Erythroblast (primary cell): Measurements from ENCODE around the gene TET1.
A peak's percentile ranks its signal among the peaks of the same experiment; 100 is the strongest.

ENCODE experiments used
- DNase-seq, 2 experiments: peaks; one replicate each; lab custom pipeline; 2025; lab: John Stamatoyannopoulos, UW
- GATA1 ChIP-seq: IDR thresholded peaks from 2 replicates; pipeline ENCODE4 v1.6.1; 2011; ENCODE audit warnings: low read depth, mild to moderate bottlenecking, control low read depth, low read length, moderate library complexity
- POLR2A ChIP-seq: IDR thresholded peaks from 2 replicates; pipeline ENCODE4 v1.6.1; 2011; ENCODE audit warnings: mild to moderate bottlenecking, low read length

TET1 gene

DNA sequence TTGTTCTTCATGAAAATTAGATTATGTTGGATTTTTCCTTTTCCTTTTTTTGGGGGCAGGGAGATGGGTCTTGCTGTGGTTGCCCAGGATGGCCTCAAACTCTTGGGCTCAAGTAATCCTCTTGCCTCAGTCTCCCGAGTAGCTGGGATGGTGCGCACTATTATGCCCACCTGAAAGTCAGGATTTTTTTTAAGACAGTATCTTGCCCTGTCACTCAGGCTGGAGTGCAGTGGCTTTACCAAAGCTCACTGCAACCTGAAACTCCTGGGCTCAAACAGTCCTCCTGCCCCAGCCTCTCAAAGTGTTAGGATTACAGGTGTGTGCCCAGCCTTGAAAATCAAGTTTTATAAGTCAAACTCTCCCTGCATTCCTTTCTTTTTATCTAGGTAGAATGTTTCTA is 1.7 kb upstream of the TET1 start:
- no peak for TF ChIP-seq GATA1
- no peak for TF ChIP-seq POLR2A
- DNase-seq, result no peak

DNA sequence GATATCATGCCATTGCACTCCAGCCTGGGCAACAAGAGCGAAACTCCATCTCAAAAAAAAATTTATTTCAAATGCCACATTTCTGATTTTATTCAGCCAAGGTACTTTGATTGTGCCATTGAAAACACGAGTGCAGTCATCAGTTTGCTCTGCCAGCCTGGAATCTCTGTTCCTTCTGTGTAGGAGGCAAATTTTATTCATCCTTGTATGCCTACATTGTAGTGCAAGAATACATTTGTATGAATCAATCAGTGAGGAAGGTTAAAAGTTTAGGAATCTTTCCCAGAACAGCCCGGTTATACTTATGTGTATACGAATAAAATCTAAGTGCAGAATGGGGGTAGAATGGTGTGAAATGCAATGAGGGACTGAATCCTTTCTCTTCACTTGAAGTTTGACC is 886 bp upstream of the TET1 start:
- no peak for TF ChIP-seq POLR2A
- no peak for TF ChIP-seq GATA1
- no peak for DNase-seq

DNA sequence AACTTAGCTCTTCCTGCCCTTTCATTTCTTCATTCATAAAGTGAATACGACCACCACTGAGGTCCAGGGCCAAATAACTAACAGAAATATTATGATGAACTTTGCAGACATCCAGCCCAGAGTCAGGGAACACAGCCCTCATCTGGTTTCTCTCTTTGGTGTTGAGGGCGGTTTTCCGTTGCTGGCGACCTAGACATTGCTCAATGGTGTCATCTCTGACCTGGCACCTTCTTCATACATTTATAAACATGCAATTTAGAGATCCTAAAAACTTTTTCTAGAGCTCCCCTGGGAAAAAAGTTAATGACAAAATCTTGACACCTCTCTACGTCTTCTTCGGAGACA is 324 bp upstream of the TET1 start:
- peak; percentile 44 to 54 for DNase-seq
- TF ChIP-seq GATA1 (no peak), POLR2A (no peak)

DNA sequence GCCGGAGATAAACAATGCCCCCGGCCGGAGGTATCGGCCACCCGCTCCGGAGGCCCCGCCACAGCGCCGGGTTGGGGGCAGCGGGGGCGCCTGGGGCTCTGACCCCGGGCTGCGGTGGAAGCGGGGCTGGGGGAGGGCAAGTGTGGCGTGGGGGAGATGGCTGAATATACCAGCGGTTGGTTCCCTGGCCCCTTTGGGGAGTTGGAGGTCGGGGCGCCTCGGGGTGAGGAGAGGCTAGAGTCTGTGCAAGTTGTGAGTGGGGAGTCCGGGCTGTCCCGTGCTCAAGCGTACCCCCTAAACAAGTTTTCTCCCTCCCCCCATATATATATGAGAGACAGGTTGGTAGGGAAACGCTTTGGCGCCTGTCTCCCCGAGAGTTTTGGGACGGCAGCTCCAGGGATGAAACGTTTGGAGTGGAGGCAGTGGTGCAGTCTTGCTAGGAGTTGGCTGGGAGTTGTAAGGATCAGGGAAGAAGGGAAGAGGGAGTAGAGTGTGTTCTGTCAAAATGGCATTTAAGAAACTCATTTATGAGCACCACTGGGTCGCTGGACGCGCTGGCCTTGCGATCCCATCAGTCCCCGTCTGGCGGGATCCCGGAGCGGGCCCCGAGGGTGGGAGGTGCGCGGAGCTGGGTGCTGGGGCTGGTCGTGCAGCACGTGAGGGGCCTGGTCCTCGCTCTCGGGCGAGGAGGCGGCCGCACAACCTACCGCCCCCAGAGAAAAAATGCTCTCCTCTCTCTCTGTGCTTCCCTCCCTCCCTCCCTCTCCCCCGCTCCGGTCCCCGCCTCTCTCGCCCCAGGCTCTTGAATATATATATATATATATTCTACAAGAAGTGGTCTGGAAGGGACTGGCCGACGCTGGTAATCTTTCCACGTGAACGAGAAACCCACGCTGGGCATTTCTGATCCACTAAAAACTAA is 1.1 kb downstream of the TET1 start:
- no peak for TF ChIP-seq POLR2A
- TF ChIP-seq GATA1, result no peak
- peak; percentile 49 to 56 for DNase-seq

DNA sequence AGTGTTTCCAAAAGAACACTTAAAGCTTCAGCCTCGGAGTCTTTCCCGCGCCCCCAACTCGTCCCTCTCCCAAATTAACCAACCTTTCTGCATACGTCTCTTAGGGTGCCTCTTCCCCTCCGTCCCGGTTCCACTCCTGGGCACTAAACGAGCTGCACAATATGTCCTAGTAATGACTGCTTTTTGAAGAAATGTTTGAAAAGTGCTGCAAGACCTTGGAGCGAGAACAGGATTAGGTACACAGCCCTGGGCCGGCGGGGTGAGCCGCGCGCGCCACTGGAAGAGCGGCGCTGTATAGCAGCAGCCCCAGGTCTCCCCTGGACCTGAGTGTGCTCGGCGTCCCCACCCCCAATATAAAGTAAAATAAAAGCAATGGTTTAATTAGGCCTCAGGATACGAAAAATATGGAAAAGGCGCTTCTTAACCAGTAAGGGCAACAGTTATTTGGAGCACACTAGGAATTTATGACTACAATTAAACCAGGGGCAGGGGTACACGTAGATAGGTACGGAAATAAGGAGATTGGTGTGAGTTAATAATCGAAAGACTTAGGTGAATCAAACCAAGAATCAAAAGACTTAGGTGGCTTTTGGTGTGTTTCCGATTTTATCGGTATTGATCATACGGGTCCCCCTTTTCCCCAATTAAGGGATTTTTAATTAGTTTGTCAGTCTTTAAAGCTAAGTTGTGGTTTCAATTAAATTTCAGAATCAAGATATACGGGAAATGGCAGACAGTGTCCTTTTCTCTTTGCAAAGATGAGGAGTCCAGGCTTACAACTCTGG is 1.9 kb downstream of the TET1 start:
- DNase-seq, result peak; percentile 34 to 36
- TF ChIP-seq POLR2A (no peak), GATA1 (no peak)

DNA sequence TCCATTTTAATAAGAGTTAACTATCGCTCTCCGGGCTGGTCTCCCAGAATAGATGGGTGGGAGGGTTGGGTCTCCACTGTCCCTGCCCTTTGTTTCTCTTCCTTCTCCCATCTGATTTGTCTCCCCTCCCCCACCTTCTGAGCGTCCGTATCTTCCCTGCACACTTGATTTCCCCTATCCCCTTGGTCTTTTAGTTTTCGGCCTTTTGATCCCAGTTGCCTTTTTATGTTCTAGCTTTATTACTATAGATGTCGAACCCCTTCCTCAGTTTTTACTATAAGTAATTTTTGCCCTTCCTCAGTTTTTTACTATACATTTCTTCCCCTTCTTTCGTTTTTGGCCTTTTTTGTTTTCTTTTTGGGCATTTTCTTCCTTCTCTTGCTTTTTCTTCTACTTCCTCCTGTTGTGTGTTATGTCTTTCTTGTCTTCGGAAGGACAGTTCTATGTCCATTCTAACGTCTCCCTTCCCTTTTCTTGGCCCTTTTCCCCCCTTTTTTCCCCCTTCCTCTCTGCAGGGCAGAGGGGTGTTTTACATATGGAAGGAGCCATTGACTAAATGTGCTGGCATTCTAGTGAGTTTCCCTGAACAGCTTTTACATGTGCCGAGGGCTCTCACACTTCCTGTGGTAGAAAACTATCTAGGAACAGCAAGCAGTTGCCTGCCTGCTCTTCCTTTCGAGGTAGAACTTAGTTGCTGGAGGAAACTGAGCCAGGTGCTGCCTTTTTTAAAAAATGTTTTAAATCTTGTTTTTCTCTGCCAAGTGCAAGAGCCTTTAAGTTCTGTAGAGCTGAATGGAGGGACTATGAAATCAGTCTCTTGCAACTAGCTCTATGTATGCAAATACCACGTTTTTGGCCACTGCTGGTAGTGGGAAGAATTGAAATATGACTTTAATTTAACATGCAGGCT is 2.8 kb downstream of the TET1 start:
- DNase-seq, result peak; percentile 17 to 18
- TF ChIP-seq GATA1, result no peak
- TF ChIP-seq POLR2A, result no peak

DNA sequence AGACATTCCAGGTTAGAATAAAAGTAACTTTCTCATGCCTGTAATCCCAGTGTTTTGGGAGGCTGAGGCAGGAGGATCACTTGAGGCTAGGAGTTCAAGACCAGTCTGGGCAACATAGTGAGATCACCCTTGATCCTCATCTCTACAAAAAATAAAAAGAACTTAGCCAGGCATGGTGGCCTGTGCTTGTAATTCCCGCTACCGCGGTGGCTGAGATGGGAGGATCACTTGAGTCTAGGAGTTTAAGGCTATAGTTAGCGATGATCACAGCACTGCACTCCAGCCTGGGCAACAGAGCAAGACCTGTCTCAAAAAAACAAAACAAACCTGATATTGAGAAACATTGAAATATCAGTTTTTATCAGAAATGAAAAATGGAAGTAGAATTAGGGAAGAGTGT is 4.6 kb downstream of the TET1 start:
- DNase-seq, result no peak
- TF ChIP-seq POLR2A (no peak), GATA1 (no peak)

DNA sequence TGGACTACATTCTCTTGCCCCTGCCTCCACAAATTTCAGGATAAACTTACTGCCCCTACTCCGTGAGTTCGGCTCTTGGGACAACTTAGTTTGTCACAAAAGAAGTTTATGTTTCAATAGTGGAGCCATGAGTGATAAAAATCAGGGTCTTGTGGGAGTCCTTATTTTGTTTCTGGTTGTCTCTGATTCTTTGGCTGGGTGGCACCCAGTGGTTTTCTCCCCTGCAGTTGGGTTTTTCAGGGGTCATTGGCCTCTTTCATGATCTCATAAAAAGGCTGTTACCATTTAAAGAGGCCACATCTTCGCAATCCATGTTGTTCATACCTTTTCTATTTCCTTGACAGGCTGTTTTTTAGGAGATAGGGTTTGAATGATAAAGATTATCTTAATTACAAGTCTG is 5.5 kb downstream of the TET1 start:
- DNase-seq, result no peak
- no peak for TF ChIP-seq GATA1
- no peak for TF ChIP-seq POLR2A

DNA sequence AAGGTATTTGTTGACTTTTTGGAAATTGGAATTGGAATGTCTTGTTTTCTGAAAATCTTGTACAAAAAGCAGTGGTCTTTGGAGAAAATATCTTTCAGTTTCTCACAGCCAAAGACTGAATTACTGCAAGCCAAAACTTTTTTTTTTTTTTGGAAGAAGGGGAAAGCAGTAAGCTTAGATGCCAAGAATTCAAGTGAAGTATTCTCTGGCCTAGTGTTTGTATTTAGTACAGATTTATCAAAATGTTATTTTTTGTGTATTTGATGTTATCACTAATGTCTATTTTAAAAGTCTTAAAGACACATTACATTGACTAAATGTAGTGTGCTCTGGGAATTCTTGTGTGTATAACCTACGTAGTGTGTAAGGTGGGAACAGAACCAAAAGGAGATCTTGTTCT is 6.2 kb downstream of the TET1 start:
- no peak for TF ChIP-seq GATA1
- no peak for TF ChIP-seq POLR2A
- no peak for DNase-seq

DNA sequence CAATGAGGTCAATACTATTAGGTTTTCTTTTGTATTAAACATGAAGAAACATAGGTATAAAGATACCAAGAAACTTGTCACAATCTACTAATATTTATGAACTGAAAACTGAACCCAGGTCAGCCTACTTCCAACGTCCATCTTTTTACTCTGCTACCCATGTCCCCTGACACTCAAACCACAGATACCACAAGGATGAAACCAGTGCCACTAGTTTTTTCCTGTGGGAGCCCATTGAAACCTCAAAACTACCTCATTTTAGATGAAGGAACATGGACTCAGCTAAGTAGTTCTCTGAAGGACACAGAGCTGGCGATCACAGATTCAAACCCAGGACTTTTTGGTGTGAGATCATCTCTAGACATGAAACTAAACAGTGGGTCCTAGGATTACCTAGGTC is 6.8 kb downstream of the TET1 start:
- no peak for DNase-seq
- no peak for TF ChIP-seq GATA1
- no peak for TF ChIP-seq POLR2A

DNA sequence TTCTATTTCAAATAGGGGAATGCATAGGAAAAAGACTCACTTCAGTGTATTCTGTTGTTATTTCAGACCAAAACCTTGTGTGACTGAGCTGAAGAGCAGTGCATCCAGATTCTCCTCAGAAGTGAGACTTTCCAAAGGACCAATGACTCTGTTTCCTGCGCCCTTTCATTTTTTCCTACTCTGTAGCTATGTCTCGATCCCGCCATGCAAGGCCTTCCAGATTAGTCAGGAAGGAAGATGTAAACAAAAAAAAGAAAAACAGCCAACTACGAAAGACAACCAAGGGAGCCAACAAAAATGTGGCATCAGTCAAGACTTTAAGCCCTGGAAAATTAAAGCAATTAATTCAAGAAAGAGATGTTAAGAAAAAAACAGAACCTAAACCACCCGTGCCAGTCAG is 12.0 kb downstream of the TET1 start:
- DNase-seq, result no peak
- no peak for TF ChIP-seq GATA1
- no peak for TF ChIP-seq POLR2A

DNA sequence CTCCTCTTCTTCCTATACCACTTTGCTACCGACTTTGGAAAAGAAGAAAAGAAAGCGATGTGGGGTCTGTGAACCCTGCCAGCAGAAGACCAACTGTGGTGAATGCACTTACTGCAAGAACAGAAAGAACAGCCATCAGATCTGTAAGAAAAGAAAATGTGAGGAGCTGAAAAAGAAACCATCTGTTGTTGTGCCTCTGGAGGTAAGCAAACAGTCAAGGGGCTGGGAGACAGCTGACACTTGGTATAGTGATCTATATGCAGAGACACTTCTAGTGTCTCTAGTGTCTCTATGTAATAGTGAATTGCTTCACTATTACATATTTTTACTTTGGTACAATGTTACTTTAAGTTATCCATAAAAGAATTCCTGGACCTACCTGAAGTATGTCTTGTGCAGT is 13.9 kb downstream of the TET1 start:
- no peak for TF ChIP-seq POLR2A
- no peak for TF ChIP-seq GATA1
- no peak for DNase-seq

DNA sequence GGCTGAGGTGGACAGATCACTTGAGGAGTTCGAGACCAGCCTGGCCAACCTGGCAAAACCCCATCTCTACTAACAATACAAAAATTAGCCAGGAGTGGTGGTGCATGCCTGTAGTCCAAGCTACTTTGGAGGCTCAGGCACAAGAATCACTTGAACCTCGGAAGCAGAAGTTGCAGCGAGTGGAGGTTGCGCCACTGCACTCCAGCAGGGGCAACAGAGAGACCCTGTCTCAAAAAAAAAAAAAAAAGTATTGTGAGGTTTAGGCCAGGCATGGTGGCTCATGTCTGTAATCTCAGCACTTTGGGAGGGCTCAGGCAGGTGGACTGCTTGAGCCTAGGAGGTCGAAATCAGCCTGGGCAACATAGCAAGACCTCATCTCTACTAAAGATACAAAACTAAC is 16.0 kb downstream of the TET1 start:
- DNase-seq, result no peak
- TF ChIP-seq GATA1 (no peak), POLR2A (no peak)
